Upper lobe of left lung (tissue), 6 donors: ENCODE measurements around the gene PTGFR. TPM values are rescaled to one million over a fixed set of nuclear protein-coding genes. Genes with fewer than 3 reads are reported as not detected.

Experiments used
- ATAC-seq, 2 donors: fragments of 200-7000 bp; cut with Tn5 transposase; one replicate each; pipeline ENCODE4 v1.9.1; 2022; ENCODE audit warnings: mild to moderate bottlenecking in 2 of 2, moderate library complexity in 2 of 2; ENCODE audit not compliant: low FRiP score in 2 of 2
- DNase-seq, 2 donors: peaks; one replicate each; pipeline ENCODE4 v3.0.0-alpha.2; 2019 to 2020
- H3K27ac ChIP-seq, 4 donors: fragments of 200-600 bp; sonication (generic); one replicate each; pipeline ENCODE4 v1.5.1; 2016 to 2019
- H3K27me3 ChIP-seq, 4 donors: fragments of 200-600 bp; sonication (generic); one replicate each; pipeline ENCODE4 v1.5.1; 2017 to 2019
- H3K36me3 ChIP-seq, 4 donors: fragments of 200-600 bp; sonication (generic); one replicate each; pipeline ENCODE4 v1.5.1; 2016 to 2019
- H3K4me1 ChIP-seq, 4 donors: fragments of 200-600 bp; sonication (generic); one replicate each; pipeline ENCODE4 v1.5.1; 2018 to 2019
- H3K4me3 ChIP-seq, 4 donors: fragments of 200-600 bp; sonication (generic); one replicate each; pipeline ENCODE4 v1.5.1; 2017 to 2019; ENCODE audit warnings: mild to moderate bottlenecking in 2 of 4, moderate library complexity in 1 of 4
- H3K9me3 ChIP-seq, 4 donors: fragments of 200-600 bp; sonication (generic); one replicate each; pipeline ENCODE4 v1.5.1; 2018 to 2019
- CTCF ChIP-seq, 6 experiments: fragments of 450-650 bp in 4 of 6; fragments of 200-600 bp in 2 of 6; sonication (generic) in 2 of 6; IDR thresholded peaks; one replicate each; pipeline ENCODE4 v1.5.1; 2016 to 2019; ENCODE audit warnings: antibody characterized with exemption in 6 of 6
- EP300 ChIP-seq, 4 donors: sonication (generic); formaldehyde crosslinking; IDR thresholded peaks; one replicate each; pipeline ENCODE4 v1.5.1; 2017; ENCODE audit warnings: antibody characterized with exemption in 4 of 4, control low read depth in 2 of 4
- POLR2A ChIP-seq, 4 donors: fragments of 450-650 bp; IDR thresholded peaks; one replicate each; pipeline ENCODE4 v1.5.1; 2016 to 2017; ENCODE audit warnings: antibody characterized with exemption in 4 of 4, mild to moderate bottlenecking in 2 of 4
- POLR2AphosphoS5 ChIP-seq, 2 donors: sonication (generic); formaldehyde crosslinking; IDR thresholded peaks; one replicate each; pipeline ENCODE4 v1.5.1; 2017; ENCODE audit warnings: antibody characterized with exemption in 2 of 2
- WGBS, 2 donors: methylation state at CpG; one replicate each; pipeline ENCODE4 v1.1.5; 2017 to 2018; 5-methylcytosine and 5-hydroxymethylcytosine counted together
- total RNA-seq, 6 donors: library from RNA; depleted of rRNA in 4 of 6; stranded (reverse); fragments of >200 nt in 4 of 6; gene quantifications; one replicate each; pipeline versions ENCODE4 v1.1.0 to v1.2.1, GENCODE V29; 2016 to 2021
- donor health status: DM: no; HTN: no; CAD: no; lungs with moderate emphysema.
- donor health status: DM: no; HTN: yes; CAD: no; lungs with severe emphysema.

Gene PTGFR
- total RNA-seq, 6 donors from 2014 or later, result 0.78 to 4.7 (median 2.2) TPM

GRCh38 chr1:78516716-78517115 lies 25.9 kb downstream of the PTGFR start:
- TF ChIP-seq EP300 (IDR thresholded peaks at IDR 0.05), result no peak
- no peak for TF ChIP-seq POLR2A (IDR thresholded peaks at IDR 0.05)
- no peak for TF ChIP-seq CTCF (IDR thresholded peaks at IDR 0.05)
- TF ChIP-seq POLR2AphosphoS5 (IDR thresholded peaks at IDR 0.05), result no peak
- ATAC-seq (no peak), DNase-seq (no peak)
- 51 to 53% methylated on average over 2 of the region's 2 CpGs for WGBS, 2 donors
- no peak overlapping the region for H3K27ac ChIP-seq
- H3K36me3 ChIP-seq, result no peaks in the 10 kb centered on the region
- H3K9me3 ChIP-seq, result peaks cover 0 to 4% (median 2%) of the 10 kb centered on the region in 4 donors
- no peaks in the 10 kb centered on the region for H3K4me1 ChIP-seq
- H3K27me3 ChIP-seq, result no peaks in the 10 kb centered on the region
- H3K4me3 ChIP-seq, result no peak overlapping the region

- Histone ChIP-seq H3K27ac (no peak overlapping the region), H3K9me3 (no peaks in the 10 kb centered on the region), H3K4me3 (no peak overlapping the region), H3K27me3 (no peaks in the 10 kb centered on the region), H3K36me3 (no peaks in the 10 kb centered on the region), H3K4me1 (no peaks in the 10 kb centered on the region)
- WGBS, 2 donors, result 90 to 93% methylated on average over 4 of the region's 4 CpGs
- no peak for ATAC-seq
- DNase-seq, result no peak
- TF ChIP-seq POLR2A (IDR thresholded peaks at IDR 0.05) (no peak), POLR2AphosphoS5 (IDR thresholded peaks at IDR 0.05) (no peak), EP300 (IDR thresholded peaks at IDR 0.05) (no peak), CTCF (IDR thresholded peaks at IDR 0.05) (no peak)
Observed at GRCh38 chr1:78519446-78519845, 28.7 kb downstream of the PTGFR start.

- no peaks in the 10 kb centered on the region for H3K27me3 ChIP-seq
- no peaks in the 10 kb centered on the region for H3K36me3 ChIP-seq
- H3K4me1 ChIP-seq, result no peaks in the 10 kb centered on the region
- no peak overlapping the region for H3K4me3 ChIP-seq
- no peak overlapping the region for H3K27ac ChIP-seq
- 79 to 80% methylated on average over 6 of the region's 6 CpGs for WGBS, 2 donors
- TF ChIP-seq POLR2A (IDR thresholded peaks at IDR 0.05) (no peak), CTCF (IDR thresholded peaks at IDR 0.05) (no peak), EP300 (IDR thresholded peaks at IDR 0.05) (no peak), POLR2AphosphoS5 (IDR thresholded peaks at IDR 0.05) (no peak)
- ATAC-seq (no peak), DNase-seq (no peak)
- H3K9me3 ChIP-seq, result no peaks in the 10 kb centered on the region
Observed at GRCh38 chr1:78520216-78520615, 29.4 kb downstream of the PTGFR start.

GRCh38 chr1:78520843-78521242 lies 30.1 kb downstream of the PTGFR start:
- Histone ChIP-seq H3K27me3 (no peaks in the 10 kb centered on the region), H3K27ac (no peak overlapping the region), H3K9me3 (no peaks in the 10 kb centered on the region), H3K36me3 (no peaks in the 10 kb centered on the region), H3K4me3 (no peak overlapping the region), H3K4me1 (no peaks in the 10 kb centered on the region)
- WGBS, 2 donors, result 93 to 96% methylated on average over 3 of the region's 3 CpGs
- DNase-seq (no peak), ATAC-seq (no peak)
- TF ChIP-seq POLR2A (IDR thresholded peaks at IDR 0.05) (no peak), EP300 (IDR thresholded peaks at IDR 0.05) (no peak), POLR2AphosphoS5 (IDR thresholded peaks at IDR 0.05) (no peak), CTCF (IDR thresholded peaks at IDR 0.05) (no peak)

- no peak for TF ChIP-seq POLR2A (IDR thresholded peaks at IDR 0.05)
- no peak for TF ChIP-seq CTCF (IDR thresholded peaks at IDR 0.05)
- no peak for TF ChIP-seq EP300 (IDR thresholded peaks at IDR 0.05)
- TF ChIP-seq POLR2AphosphoS5 (IDR thresholded peaks at IDR 0.05), result no peak
- H3K27ac ChIP-seq, result no peak overlapping the region
- no peaks in the 10 kb centered on the region for H3K4me1 ChIP-seq
- H3K36me3 ChIP-seq, result no peaks in the 10 kb centered on the region
- no peaks in the 10 kb centered on the region for H3K27me3 ChIP-seq
- H3K4me3 ChIP-seq, result no peak overlapping the region
- no peak for DNase-seq
- no peak for ATAC-seq
- 81 to 89% methylated on average over 2 of the region's 2 CpGs for WGBS, 2 donors
- H3K9me3 ChIP-seq, result no peaks in the 10 kb centered on the region
Observed at GRCh38 chr1:78522136-78522535, 31.4 kb downstream of the PTGFR start.
